ENCODE results near the gene ST8SIA1. TPM values are rescaled to one million over a fixed set of nuclear protein-coding genes. Genes with fewer than 3 reads are reported as not detected.

Gene ST8SIA1
- total and polyA plus RNA-seq, 2 of the 8 experiments (the other 6 are each of a cell fraction or from before 2014, with no cell fraction given): 1.9 to 4.4 TPM

DNA sequence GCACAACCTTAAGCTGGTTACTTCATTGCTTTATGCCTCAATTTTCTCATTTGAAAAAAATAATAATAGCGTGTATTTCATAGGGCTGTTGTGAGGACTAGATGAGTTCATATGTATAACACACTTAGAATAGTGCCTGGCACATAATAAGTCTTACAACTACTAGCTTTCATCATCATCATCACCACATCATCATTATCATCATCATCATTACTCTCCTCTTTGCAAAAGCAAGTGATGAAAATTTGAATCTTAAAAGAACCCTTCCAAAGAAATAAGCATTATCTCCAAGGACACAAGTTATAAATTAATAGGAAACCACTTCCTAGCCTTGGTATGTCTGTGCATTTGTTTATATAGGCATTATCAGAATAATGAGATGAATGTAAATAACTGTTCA, 117.0 kb downstream of the ST8SIA1 start:
- Histone ChIP-seq H4K20me1 (replicated peaks in 1 of 2; ENCODE audit: control insufficient read depth in 1 of 2, insufficient read depth in 2 of 2, low read length in 2 of 2) (no peaks in the 10 kb centered on the region), H2AK5ac (ENCODE audit: low read depth, low read length) (no peak overlapping the region), H3K4me1 (replicated peaks in 1 of 4; ENCODE audit: control insufficient read depth in 3 of 4, insufficient read depth in 4 of 4, low read length in 3 of 4) (no peaks in the 10 kb centered on the region), H2BK5ac (ENCODE audit: low read depth, low read length) (no peak overlapping the region), H4K5ac (ENCODE audit: insufficient read length, low read depth, low read length) (no peak overlapping the region), H3K4me2 (ENCODE audit: insufficient read depth in 1 of 2, low read depth in 2 of 2, low read length in 2 of 2) (no peak overlapping the region), H4K8ac (ENCODE audit: extremely low read depth, insufficient read depth, low read length) (no peak overlapping the region), H2BK20ac (ENCODE audit: low read length) (no peak overlapping the region), H3K23ac (ENCODE audit: insufficient read length) (no peak overlapping the region), H3K27ac (ENCODE audit: low read depth, low read length) (no peak overlapping the region), H3K4me3 (ENCODE audit: extremely low read depth in 1 of 4, insufficient read depth in 2 of 4, low read depth in 3 of 4, low read length in 4 of 4) (no peak overlapping the region), H2AFZ (ENCODE audit: low read length) (no peak overlapping the region), H3K18ac (ENCODE audit: extremely low read depth, low read length) (no peak overlapping the region), H3K79me2 (ENCODE audit: control insufficient read depth in 1 of 2, insufficient read depth in 2 of 2, low read length in 2 of 2) (no peaks in the 10 kb centered on the region), H2BK15ac (ENCODE audit: low read length) (no peak overlapping the region), H3K79me1 (ENCODE audit: low read depth, low read length) (no peaks in the 10 kb centered on the region), H3K36me3 (ENCODE audit: control insufficient read depth in 2 of 4, insufficient read depth in 4 of 4, low read length in 3 of 4) (no peaks in the 10 kb centered on the region), H3K14ac (ENCODE audit: insufficient read length) (no peak overlapping the region), H3K23me2 (ENCODE audit: low read depth, low read length) (no peaks in the 10 kb centered on the region), H3K56ac (replicated peaks; ENCODE audit: insufficient read length, low read depth, low read length) (no peak overlapping the region), H2BK12ac (ENCODE audit: low read depth, low read length) (no peak overlapping the region), H3K27me3 (replicated peaks in 1 of 4; ENCODE audit: control insufficient read depth in 3 of 4, extremely low read depth in 1 of 4, insufficient read depth in 3 of 4, low read length in 3 of 4) (no peaks in the 10 kb centered on the region), H3K9me3 (ENCODE audit: insufficient read depth in 2 of 2, low read depth in 1 of 2, low read length in 1 of 2) (0 out of 4 replicates have a peak, but pooled peaks cover 0 to 9% of the 10 kb centered on the region in 2 experiments), H3K9ac (replicated peaks in 1 of 4; ENCODE audit: extremely low read depth in 1 of 4, low read depth in 3 of 4, low read length in 3 of 4) (no peak overlapping the region), H2BK120ac (replicated peaks; ENCODE audit: low read depth, low read length) (no peak overlapping the region), H4K91ac (replicated peaks; ENCODE audit: insufficient read length, low read length) (no peak overlapping the region), H3K4ac (replicated peaks; ENCODE audit: insufficient read length, low read depth, low read length) (no peak overlapping the region)
- CTCF ChIA-PET (ENCODE audit: partially characterized antibody): no interaction called here
- 94% methylated on average over 1 of the region's 1 CpG; no CpG with 5 or more reads in 1 of the 2 experiments for WGBS, 2 experiments (ENCODE audit: extremely low coverage in 1 of 2, insufficient coverage in 1 of 2, insufficient read length in 1 of 2, insufficient replicate concordance in 2 of 2, low coverage in 1 of 2, low lambda C conversion rate in 2 of 2, missing lambda C conversion rate in 1 of 2)
- POLR2A ChIA-PET (ENCODE audit: partially characterized antibody): no interaction called here
- TF ChIP-seq TAF7 (optimal IDR thresholded peaks at IDR 0.05; ENCODE audit: borderline replicate concordance, low read depth, low read length): no peak
- no peak for TF ChIP-seq MAFK (IDR thresholded peaks at IDR 0.05; ENCODE audit: low read depth, low read length)
- TF ChIP-seq RAD21 (IDR thresholded peaks at IDR 0.05 in 1 of 2, conservative IDR thresholded peaks at IDR 0.05 in 1 of 2; ENCODE audit: low read depth in 2 of 2, low read length in 2 of 2): no peak
- no peak for TF ChIP-seq YY1 (IDR thresholded peaks at IDR 0.05; ENCODE audit: low read depth, low read length)
- FAIRE-seq: no peak
- DNase-seq (ENCODE audit: low read depth in 1 of 2, low spot score in 2 of 2): no peak
